ENCODE measurements around the gene ATRAID. TPM values are rescaled to one million over a fixed set of nuclear protein-coding genes. Genes with fewer than 3 reads are reported as not detected.
A peak's percentile ranks its signal among the peaks of the same experiment; 100 is the strongest.

ATRAID gene
- total and polyA plus RNA-seq, 10 of the 15 experiments (the other 5 are each of a cell fraction or from before 2014, with no cell fraction given): 65.6 to 180 (median 120) TPM

- no peak for ATAC-seq
- BruUV-seq (replicated peaks): no TSS peak
- no peaks in the 10 kb centered on the region for H3K36me3 ChIP-seq (ENCODE audit: control insufficient read depth in 2 of 2, insufficient read depth in 2 of 2, low read length in 1 of 2)
- H3K4me1 ChIP-seq (ENCODE audit: control insufficient read depth, insufficient read depth, low read length): peaks cover 6% of the 10 kb centered on the region; the same call in 1 of the 2 replicates
- no peaks in the 10 kb centered on the region for H4K20me1 ChIP-seq (ENCODE audit: control insufficient read depth, insufficient read depth)
- H3K4me2 ChIP-seq (ENCODE audit: control insufficient read depth, insufficient read depth): no peak overlapping the region
- intact Hi-C loops (cut with micrococcal nuclease; ENCODE audit: unreplicated experiment) (loop anchor here (10.0 kb wide), 1 partner anchor 105 kb away; the partner anchor contains the start of gene TRIM54), in situ Hi-C loops (cut with MboI) (no loop called here)
- no peaks in the 10 kb centered on the region for H3K9me3 ChIP-seq (replicated peaks; ENCODE audit: control insufficient read depth, insufficient read depth, low read length)
- H3K9ac ChIP-seq (ENCODE audit: control insufficient read depth, insufficient read depth, low read length): no peak overlapping the region; the same call in 1 of the 2 replicates
- no peaks in the 10 kb centered on the region; a peak in 1 of 4 replicates for H3K27me3 ChIP-seq (replicated peaks in 1 of 2; ENCODE audit: control insufficient read depth in 2 of 2, insufficient read depth in 2 of 2, low read length in 1 of 2)
- 11% methylated on average over 3 of the region's 3 CpGs for WGBS (ENCODE audit: insufficient coverage, insufficient replicate concordance, low lambda C conversion rate, missing lambda C conversion rate)
- no peaks in the 10 kb centered on the region for H3K79me2 ChIP-seq (ENCODE audit: control insufficient read depth, insufficient read depth, low read length)
- no peak overlapping the region for H3K27ac ChIP-seq (ENCODE audit: control insufficient read depth, insufficient read depth)
- no peak for DNase-seq (ENCODE audit: low read depth, low spot score)
- CTCF ChIA-PET: interaction anchor here (0.7 to 1.0 kb wide), 2 partner anchors 12 to 237 kb away, joined by 5 read pairs; no protein-coding TSS in a partner anchor
- SMC1A ChIA-PET (ENCODE audit: uncharacterized antibody, unreplicated experiment): interaction anchor here (1.4 kb wide), 1 partner anchor 12 kb away, joined by 5 read pairs; no protein-coding TSS in a partner anchor
- FAIRE-seq: no peak
- H3K4me3 ChIP-seq: no peak overlapping the region
- peak overlapping the region; percentile 34; the same call in 1 of the 2 replicates for H2AFZ ChIP-seq (ENCODE audit: control insufficient read depth, low read depth, low read length)
- POLR2A ChIA-PET: no interaction called here
- RAD21 ChIA-PET (ENCODE audit: unreplicated experiment): interaction anchor here (1.1 to 1.3 kb wide), 2 partner anchors 12 to 46 kb away, joined by 3 to 7 read pairs; no protein-coding TSS in a partner anchor
- TF ChIP-seq HSF1 (IDR thresholded peaks at IDR 0.05; ENCODE audit: low read depth, low read length) (no peak), MYC (IDR thresholded peaks at IDR 0.05; ENCODE audit: insufficient read depth, insufficient read length, insufficient replicate concordance, low read length, severe bottlenecking) (no peak), ZBTB11 (CRISPR knock-in tag; IDR thresholded peaks at IDR 0.05) (no peak), GATAD2B (conservative IDR thresholded peaks at IDR 0.05; ENCODE audit: low read depth) (no peak), ZNF592 (IDR thresholded peaks at IDR 0.05) (no peak), RCOR1 (conservative IDR thresholded peaks at IDR 0.05; ENCODE audit: low read depth, low read length) (no peak), REST (IDR thresholded peaks at IDR 0.05; ENCODE audit: low read depth, low read length) (no peak), BACH1 (IDR thresholded peaks at IDR 0.05; ENCODE audit: borderline replicate concordance) (no peak), ZNF274 (IDR thresholded peaks at IDR 0.05; ENCODE audit: insufficient read depth, insufficient read length) (no peak)
These were observed 32.4 kb upstream of the ATRAID start for GRCh38 chr2:27179344-27180000.

Data from GM12878 (cell line).